ENCODE results near the gene TAOK3.

DNA sequence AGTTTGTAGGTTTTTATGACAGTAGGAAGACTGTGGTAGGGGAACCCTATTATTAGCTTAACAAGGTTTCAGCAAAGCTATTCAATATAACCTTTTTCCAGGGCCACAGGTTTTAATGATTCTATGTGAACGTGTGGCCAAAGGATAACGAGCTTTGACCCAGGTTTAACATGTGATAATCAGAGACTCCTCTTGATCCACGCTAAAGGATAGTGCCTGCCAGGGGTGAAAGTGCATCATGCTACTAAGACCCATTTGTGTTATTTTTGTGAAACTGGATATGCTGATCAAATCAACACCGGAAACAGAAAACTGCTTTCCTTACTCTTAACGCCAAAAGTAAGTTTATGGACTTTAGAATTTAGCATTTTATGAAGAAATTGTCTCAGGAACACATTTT lies 909 bp upstream of the TAOK3 start:
- TF ChIP-seq CTCF (IDR thresholded peaks at IDR 0.05; ENCODE audit: low read length) (no peak), EZH2 (IDR thresholded peaks at IDR 0.05; ENCODE audit: borderline replicate concordance, low read length) (no peak)

All from OCI-LY1 (cell line).